NCI-H1092 (cell line): Measurements from ENCODE around the gene METRN.

Experiments
- DNase-seq: peaks from one replicate; lab custom pipeline; 2025; lab: John Stamatoyannopoulos, UW

Gene METRN

GRCh38 chr16:677316-678190, 37.4 kb upstream of the METRN start:
- no peak for DNase-seq

DNA sequence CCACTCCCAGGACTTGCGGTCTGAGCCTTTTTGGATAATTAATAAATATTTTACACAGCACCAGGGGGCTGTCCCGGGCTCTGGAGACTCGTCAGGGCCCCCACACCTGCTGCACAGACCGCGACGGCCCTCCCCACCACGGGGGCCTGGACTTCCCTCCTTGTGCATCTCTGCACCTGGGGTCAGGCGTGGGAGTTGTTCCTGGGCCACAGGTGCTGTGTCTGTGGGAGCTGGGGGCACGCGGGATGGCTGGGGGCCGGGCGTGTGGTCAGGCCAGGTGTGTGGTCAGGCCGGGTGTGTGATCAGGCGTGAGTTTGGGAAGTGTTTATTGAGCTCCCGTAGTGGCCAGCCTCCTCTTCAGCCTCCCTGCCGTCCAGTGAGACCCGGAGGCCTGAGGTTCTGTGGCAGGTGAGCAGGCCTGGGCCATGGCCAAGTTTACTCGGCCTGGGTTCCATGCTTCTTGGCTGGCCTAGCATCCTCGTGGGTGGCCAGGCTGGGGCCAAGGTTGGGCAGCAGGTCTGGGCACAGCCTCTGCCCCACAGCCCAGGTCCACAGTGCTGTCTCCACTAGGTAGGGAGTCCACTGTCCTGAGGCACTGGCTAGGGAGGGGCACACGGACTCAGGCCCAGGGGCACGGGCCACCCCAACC, 36.6 kb upstream of the METRN start:
- no peak for DNase-seq

GRCh38 chr16:678858-679813, 35.8 kb upstream of the METRN start:
- peak; percentile 69 for DNase-seq

DNA sequence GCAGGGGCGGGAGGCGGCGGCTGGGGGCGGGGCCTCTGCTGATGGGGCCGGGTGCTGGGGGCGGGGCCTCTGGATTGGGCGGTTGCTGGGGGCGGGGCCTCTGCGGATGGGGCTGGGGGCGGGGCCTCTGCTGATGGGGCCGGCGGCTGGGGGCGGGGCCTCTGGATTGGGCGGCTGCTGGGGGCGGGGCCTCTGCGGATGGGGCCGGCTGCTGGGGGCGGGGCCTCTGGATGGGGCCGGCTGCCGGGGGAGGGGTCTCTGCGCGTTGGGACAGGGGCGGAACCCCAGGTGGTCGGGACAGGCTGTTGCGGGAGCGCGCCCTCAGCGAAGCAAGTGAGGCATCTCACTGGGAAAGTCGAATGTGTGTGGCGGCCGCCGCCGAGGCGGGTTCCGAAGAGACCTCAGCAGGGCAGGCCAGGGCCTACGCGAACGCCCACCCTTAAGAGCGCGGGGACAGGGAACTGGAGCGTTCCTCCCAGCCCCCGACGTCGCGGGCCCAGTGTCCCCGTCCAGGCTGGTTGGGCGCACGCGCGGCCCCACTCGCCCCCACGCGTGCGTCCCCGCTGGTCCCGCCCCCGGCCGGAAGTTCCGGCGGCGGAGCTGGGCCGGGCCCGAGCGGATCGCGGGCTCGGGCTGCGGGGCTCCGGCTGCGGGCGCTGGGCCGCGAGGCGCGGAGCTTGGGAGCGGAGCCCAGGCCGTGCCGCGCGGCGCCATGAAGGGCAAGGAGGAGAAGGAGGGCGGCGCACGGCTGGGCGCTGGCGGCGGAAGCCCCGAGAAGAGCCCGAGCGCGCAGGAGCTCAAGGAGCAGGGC, 34.9 kb upstream of the METRN start, which contains the start of gene STUB1:
Gene STUB1, plus strand, starts transcription at position 597 of the 811 bp plus-strand sequence. Its CDS starts 116 bp downstream, at position 713.
- DNase-seq, result peak; percentile 83

- DNase-seq, result no peak
Observed at GRCh38 chr16:680625-680945, 34.3 kb upstream of the METRN start.

DNA sequence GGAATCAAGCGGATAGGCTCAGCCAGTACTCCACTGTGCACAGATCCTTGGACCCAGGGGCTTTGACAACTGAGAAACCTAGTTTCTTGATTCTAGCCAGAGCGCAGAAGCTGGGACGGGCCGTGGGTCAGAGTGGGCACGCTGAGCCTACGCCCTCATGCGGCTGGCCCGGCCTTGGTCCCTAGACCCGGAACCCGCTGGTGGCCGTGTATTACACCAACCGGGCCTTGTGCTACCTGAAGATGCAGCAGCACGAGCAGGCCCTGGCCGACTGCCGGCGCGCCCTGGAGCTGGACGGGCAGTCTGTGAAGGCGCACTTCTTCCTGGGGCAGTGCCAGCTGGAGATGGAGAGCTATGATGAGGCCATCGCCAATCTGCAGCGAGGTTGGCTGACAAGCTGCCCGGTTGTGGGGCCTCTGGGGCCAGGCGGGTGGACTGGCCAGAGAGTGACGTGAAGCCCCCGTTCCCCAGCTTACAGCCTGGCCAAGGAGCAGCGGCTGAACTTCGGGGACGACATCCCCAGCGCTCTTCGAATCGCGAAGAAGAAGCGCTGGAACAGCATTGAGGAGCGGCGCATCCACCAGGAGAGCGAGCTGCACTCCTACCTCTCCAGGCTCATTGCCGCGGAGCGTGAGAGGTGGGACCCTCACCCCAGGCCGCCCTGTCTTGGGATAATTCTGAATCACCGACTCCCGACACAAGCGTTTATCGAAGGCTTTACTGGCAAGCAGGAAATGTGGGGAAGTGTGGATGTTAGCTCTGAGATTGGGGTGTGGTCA, 33.8 kb upstream of the METRN start:
- peak; percentile 22 for DNase-seq

DNA sequence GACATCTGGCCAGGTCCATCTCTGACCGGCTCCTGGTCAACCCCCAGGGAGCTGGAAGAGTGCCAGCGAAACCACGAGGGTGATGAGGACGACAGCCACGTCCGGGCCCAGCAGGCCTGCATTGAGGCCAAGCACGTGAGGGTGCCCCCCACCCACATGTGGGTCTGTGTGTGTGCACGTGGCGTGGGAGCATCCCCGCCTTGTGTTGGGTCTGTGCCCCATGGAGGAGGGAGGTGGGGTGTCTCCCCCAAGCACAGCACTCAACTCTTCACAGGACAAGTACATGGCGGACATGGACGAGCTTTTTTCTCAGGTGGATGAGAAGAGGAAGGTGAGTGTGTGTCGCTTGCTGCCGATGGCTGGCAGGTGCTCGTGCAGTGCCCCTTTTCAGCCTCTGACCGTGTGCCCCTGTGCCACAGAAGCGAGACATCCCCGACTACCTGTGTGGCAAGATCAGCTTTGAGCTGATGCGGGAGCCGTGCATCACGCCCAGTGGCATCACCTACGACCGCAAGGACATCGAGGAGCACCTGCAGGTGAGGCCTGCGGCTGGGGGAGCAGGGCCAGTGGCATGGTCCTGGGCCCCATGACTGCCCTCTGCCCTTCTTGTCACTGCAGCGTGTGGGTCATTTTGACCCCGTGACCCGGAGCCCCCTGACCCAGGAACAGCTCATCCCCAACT, 33.0 kb upstream of the METRN start:
- DNase-seq, result no peak

DNA sequence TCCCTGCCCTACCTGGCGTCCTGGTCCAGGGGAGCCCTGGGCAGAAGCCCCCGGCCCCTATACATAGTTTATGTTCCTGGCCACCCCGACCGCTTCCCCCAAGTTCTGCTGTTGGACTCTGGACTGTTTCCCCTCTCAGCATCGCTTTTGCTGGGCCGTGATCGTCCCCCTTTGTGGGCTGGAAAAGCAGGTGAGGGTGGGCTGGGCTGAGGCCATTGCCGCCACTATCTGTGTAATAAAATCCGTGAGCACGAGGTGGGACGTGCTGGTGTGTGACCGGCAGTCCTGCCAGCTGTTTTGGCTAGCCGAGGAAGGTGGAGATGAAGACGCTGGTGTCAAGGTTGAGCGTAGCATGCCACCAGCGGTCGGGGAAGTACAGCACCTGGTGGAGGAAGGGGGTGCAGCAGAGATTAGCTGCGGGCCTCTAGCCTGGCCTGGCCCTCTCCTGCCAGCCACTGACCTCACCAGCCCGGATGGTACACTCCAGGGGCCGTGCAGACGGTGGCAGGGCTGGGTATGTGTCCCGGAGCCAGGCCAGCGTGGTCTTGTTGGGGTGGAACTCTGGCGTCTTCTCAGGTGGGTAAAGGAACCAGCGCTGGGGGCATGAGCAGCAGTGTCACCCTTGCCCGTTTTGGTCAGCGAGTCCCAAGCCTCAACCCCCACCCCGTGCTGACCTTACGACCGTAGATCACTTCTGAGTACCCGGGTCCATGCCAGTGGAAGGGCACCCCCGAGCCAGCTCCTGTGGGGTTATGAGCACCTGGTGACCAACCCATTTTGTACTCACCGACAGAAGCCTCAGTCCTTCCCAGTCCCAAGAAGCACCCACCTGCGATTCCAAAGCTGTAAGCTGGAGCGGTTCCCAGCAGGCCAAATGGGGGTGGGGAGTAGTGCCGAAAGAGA, 32.2 kb upstream of the METRN start:
- no peak for DNase-seq

DNA sequence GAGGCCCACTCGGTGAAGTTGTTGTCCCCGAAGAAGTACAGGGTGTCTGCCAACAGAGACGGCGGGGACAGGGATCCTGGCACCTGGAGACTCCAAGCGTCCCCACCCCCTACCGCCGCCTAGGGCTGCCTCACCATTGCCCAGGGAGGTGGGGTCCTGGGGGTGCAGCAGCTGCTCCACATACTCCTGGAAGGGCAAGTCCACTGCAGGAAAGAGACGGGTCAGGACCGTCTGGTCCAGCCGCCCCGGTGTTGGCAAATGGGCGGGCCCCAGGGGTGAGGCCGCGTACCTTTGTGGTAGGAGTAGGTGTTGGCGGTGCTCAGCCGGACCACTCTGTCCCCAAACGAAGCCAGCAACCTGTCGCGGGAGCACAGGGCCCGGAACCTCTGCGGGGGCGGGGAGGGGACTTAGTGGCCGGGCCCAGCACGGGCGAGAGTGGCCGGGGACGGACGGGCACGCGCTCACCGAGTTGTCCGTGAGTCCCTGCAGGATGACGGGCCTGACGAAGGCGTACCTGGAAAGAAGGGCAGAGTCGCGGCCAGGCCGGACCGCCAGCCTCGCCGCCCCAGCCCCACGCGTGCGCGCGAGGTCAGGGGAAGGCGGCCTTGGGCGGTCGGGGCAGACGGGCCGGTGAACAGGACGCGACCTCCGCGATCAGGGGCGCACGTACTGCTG, 31.4 kb upstream of the METRN start:
- DNase-seq, result no peak

GRCh38 chr16:684071-684794, 30.7 kb upstream of the METRN start, which contains the start of gene JMJD8:
TSS of gene JMJD8 (minus strand) at chr16:684334. CDS start at chr16:684319, 15 bp downstream.
- peak; percentile 97 for DNase-seq

DNA sequence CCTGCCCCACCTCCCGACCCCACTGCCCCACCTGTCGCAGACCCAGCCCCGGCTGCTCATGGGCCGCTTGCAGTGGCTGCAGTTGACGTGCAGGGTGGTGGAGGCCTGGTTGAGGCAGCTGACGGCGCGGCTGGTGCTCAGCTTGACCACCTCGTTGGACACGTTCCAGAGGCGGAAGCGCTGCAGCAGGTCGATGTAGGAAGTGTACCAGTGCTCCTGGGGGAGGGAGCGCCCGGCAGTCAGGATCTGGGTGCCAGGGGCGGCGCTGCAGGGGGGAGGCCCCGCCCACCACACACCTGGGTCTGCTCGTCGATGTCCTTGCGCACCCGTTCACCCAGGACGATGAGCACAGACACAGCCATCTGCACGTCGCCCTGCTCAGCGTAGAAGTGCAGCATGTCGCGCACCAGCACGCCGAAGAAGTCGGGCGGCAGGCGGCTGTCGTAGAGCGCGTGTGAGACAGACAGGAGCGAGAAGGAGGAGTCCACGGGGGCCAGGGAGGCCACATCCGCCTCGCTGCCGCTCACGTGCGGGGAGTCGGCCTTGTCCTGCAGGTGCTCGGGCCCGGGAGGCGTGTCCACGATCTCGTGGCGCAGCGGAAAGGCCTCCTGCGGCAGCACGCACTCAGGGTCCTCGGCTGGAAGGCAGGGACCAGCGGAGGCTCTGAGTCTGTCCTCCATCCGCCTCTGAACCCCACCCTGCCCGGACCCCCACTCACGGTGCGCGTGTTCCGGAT, 29.8 kb upstream of the METRN start:
- no peak for DNase-seq

DNA sequence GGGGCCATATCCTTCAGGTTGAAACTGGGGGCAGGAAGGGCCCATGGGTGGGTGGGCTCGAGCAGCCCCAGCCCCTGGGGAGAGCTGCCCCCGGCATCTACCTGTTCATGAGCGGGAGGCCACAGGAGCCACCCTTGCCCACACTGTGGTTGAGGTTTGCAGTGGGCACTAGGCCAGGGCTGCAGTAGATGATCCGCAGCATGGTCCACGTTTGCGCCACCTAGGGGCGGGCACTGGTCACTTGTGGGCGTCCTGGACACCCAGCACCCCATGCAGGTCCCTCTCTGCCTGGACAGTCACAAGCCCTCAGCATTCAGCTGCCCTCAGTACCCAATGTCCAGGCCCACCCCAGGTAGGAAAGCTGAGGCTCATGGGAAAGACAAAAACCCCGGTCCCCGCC, 29.0 kb upstream of the METRN start:
- peak; percentile 20 for DNase-seq

DNA sequence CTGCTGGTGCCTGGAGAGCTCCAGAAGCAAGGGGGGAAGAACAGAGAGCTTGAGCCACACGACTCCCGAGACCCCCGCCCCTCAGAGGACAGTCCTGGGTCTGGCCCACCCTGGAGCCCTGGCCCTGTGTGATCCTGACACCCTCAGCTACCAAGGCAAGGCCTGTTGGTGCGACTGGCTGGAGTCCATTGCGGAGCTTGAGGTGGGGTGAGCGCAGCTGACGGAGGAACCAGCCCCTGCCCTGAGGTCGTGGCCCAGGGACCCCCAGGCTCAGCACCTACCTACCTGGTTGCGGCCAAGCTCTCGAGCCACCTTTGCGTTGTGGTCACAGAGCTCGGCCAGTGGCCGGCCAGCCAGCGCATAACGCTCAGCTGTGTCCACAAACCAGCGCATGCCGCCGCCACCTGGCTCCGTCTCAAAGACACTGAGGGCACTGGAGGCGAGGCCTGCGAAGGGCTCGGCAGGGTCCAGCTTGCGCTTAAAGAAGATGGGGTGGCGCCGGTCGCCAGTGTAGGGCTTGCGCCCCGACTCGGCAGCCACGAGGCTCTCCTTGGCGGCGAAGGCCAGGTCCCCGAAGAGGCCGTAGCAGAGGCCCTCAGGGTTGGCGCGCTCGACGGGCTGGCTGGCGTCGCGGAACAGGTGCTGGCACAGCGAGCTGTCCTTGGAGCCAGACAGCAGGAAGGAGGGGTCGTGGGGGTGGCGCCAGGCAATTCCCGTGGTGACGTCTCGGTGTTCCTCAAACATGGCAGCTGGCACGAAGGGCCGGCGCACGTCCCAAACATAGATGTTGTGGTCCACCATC, 28.3 kb upstream of the METRN start:
- no peak for DNase-seq

- no peak for DNase-seq
Observed at GRCh38 chr16:687499-687898, 27.4 kb upstream of the METRN start.

GRCh38 chr16:689175-689897, 25.6 kb upstream of the METRN start:
- DNase-seq, result no peak
